Urothelium cell line (cell line): Measurements from ENCODE around the gene CENATAC.
A peak's percentile ranks its signal among the peaks of the same experiment; 100 is the strongest.
"Not testable (repeated sequence)": the region's sequence is repeated elsewhere in the genome, so short reads cannot be mapped to it uniquely, and the experiment has no call there.

ENCODE experiments used
- DNase-seq: peaks from one replicate; pipeline ENCODE4 v3.0.0; 2011; ENCODE audit warnings: low spot score, mixed read lengths
- FAIRE-seq: peaks from 2 replicates; lab custom pipeline; 2011; peaks lifted over from hg19 to GRCh38; lab: Jason Lieb, UNC

CENATAC gene

DNA sequence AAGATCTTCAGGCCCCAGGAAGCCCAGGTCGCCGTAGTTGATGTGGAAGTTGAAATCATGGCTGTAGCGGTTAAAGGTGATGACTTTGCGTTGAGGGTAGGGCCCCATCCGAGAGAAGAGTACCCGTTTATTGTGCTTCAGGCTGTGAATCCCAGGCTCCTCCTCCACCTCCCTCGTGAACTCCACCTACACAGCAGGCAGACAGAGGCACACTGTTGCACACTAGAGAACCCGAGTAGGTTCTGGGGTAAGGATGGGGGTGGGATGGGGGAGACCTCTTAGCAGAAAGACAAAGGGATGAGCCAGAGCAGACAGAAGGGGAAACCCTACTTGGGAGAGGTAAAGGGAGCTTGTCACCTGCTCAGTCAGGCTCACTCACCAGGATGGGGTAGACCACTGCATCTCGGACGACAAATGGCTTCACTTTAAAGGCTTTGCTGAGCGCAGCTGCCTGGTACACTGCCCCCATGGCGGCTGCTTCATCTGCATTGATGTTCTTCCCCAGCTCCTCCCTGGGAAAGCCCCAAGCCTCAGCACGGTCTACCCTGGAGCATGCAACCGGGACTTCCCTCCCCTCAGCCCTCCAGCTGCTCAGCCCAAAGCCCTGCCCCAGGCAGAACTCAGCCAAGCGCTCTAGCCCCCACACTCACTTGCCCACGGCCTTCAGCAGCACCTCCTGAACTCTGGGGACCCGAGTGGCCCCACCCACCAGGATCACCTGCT lies 53.7 kb downstream of the CENATAC start:
- DNase-seq (no peak), FAIRE-seq (no peak)

DNA sequence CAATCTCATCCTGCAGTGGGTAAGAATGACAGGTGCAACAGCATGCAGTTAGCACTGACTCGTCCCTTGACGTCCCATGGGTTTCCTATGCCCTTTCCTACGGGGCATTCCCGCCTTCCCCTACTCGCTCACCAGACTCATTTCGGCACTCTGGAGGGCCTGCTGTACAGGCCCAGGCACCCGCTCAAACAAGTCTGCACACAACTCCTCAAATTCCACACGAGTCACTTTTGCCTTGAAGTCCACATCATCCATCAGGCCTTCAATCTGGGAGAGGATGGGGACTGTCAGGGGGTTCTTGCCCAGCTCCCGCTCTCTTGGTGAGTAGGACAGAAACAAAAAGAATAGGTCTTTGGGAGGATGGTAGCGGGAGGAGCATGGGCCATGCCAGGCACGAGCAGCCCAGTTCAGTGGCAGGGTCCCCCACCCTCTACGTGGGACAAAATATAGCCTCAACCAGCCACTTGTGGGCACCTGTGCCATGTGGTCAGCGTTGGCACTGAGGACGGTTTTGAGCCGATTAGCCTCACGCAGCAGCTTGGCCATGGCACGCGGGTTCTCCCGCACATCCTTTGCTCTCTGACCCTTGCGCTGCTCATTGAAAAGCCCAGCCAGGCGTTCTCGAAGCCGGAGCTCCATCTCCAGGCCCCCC lies 54.4 kb downstream of the CENATAC start:
- DNase-seq (no peak), FAIRE-seq (no peak)

DNA sequence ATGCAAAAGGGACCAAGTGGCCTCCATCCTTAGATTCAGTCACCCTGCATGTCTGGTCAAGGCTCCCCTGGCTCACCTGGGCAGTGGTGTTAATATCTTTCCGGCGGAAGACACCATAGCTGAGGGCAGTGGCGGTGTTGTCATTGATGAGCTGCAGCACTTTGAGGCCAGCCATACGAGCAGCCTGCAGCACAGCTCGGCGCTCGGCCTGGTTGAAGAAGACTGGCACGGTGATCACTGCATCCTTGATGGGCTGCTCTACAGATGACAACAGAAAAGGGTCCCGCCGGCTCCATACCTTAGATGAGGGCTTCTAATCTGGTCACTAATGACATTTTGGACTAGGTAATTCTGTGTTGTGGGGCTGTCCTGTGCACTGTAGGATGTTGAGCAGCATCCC lies 56.5 kb downstream of the CENATAC start:
- FAIRE-seq (no peak), DNase-seq (no peak)

DNA sequence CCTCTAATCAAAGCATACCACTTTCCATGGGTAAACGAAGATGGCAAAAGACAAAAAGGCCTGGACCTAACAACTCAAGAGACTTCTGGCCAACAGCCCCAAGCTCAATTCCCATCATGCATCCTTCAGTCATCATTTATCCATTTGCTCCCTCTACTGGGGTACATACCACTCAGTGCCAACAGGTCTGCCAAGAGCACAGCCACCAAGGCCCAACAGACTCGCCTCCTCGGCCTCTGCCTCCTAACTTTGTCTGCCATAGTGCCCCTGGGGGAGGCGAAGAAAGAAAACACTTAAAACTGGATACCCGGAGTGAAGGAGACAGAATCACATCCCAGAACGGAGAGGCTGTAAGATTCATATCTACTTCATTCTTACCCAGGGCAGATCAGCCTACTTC lies 58.0 kb downstream of the CENATAC start:
- FAIRE-seq, result no peak
- peak; percentile 9 for DNase-seq

DNA sequence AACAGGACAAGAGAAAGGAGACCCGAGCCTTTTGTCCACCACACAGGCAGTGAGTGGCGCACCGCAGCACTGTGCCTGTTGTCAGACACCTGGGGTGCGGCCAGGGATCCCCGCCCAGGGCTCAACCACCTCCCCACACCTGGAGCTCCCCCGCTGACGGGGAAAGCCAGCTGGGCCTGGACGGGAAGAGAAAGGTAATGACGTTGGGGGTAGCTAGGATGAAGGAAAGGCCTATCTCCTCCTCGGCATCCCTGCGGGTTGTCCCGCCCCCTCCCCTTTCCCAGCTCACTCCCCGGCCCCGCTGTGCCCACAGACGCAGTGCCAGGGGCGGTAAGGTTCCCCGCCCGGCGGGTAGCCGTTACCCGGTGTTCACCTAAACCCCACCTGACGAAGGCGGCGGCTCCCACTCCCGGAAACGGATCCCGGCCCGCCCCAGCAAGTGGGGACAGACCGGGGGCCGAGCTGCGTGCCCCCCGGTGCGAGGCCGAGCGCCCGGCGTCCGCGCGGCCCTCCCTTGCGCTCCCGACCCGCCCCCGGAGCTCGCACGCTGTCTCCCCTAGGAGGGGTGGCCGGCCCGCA lies 58.6 kb downstream of the CENATAC start:
- no peak for FAIRE-seq
- peak; percentile 17 for DNase-seq

DNA sequence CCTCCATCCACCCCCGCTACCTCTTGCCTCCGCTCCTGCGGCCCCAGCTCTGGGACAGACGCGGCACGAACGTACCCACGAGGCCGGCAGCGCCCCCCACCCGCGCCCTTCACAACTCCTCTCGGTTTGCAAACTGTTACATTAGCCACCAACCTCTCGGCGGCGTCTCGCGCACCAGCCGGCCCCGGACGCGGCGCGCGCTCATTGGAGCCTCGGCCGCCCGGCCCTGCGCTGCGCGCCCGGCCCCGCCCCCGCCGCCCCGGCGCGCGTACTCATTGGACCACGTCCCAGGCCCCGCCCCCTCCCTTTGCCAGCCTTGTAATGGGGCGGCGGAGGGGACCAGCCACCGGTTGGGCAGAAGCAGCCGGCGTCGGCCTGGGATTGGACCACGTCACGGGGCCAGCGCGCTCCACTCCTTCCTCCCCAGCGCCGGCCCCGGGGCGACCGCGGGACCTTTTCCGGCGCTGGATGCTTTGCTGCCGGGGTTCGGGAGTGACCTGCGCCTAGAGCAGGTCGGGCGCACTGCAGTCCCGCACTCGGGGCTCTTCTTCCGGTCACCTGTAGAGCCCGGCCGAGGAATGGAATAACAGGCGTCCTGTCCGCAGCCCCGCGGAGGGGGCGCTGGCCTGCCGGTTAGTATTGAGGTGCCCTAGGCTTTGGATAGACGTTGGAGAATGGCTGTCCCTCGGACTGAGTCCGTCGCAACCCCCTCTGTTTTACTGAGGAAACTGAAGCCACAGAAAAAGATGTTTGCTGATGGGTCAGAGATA lies 59.2 kb downstream of the CENATAC start, which contains the start of gene HYOU1:
Gene HYOU1 (minus strand): TSS at position 206 of the 770 bp plus-strand sequence. CDS start 1,045 bp downstream, outside the sequence.
- peak; percentile 94 for DNase-seq
- no peak for FAIRE-seq

DNA sequence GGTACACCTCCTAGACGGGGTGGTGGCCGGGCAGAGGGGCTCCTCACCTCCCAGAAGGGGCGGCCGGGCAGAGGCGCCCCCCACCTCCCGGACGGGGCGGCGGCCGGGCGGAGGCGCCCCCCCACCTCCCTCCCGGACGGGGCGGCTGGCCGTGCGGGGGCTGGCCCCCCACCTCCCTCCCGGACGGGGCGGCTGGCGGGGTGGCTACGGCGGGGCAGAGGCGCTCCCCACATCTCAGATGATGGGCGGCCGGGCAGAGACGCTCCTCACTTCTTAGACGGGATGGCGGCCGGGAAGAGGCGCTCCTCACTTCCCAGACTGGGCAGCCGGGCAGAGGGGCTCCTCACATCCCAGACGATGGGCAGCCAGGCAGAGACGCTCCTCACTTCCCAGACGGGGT lies 61.2 kb downstream of the CENATAC start:
- DNase-seq, FAIRE-seq: not testable (repeated sequence)

DNA sequence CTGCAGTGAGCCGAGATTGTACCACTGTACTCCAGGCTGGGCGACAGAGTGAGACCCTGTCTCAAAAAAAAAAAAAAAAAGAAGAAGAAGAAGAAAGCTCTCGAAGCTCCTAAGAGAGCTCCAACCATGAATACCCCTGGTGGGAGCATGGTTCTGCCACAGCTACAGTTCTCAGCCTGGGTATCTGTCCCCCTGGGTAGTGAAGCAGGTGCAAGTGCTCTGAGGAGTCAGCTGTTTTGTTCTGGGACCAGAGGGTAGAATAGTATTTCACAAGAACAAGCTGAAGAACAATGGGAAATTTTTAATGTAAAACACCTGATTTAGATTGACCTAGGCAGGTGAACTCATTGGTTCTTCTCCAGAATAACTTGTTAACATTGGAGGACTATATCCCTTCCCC lies 63.3 kb downstream of the CENATAC start:
- FAIRE-seq, result no peak
- DNase-seq, result no peak

DNA sequence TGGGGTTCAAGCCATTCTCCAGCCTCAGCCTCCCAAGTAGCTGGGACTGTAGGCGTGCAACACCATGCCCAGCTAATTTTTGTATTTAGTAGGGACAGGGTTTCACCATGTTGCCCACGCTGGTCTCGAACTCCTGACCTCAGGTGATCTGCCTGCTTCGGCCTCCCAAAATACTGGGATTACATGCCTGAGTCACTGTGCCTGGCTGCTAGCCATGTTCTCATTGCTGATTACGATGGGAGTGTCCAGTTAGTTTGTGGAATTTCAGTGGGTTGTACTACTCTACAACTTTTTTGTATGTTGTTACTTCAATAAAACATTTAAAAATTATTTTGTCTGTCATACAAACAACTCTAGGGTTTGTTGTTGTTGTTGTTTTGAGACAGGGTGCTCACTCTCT lies 64.8 kb downstream of the CENATAC start:
- DNase-seq (no peak), FAIRE-seq (no peak)

DNA sequence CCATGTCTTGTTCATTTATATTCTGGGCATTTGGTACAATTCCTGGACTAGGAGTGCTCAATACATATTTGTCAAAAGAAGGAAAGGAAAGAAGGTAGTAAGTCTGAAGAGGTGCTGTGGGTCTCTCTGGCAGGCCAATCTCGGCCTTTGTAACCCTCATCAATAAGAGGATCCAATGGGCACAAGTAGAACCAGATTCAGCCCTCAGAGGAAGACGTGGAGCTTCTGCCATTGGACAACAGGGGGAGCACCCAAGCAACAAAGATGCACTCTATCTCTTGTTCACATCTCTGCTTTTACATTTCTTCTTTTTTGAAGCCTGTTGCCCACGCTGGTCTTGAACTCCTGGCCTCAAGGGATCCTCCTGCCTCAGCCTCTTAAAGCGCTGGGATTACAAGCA lies 67.4 kb downstream of the CENATAC start:
- FAIRE-seq (no peak), DNase-seq (peak; percentile 12)
